DND-41 (cell line): ENCODE data around the gene EVC2.

Experiments
- ATAC-seq: fragments of 200-7000 bp; cut with Tn5 transposase; 3 replicates; pipeline ENCODE4 v1.9.1; 2021; ENCODE audit warnings: low read depth; ENCODE audit not compliant: insufficient read depth
- DNase-seq: peaks from one replicate; pipeline ENCODE4 v3.0.0-alpha.2; 2020
- H2AFZ ChIP-seq: 2 replicates; pipeline ENCODE4 v1.6.0; 2012; ENCODE audit warnings: low read depth, low read length
- H3K27ac ChIP-seq: 2 replicates; pipeline ENCODE4 v1.5.1; 2012; ENCODE audit warnings: low read length, inconsistent platforms
- H3K27me3 ChIP-seq: fragments of 200-600 bp; sonication (generic); 2 replicates; pipeline ENCODE4 v1.6.0; 2012; ENCODE audit warnings: low read length, mild to moderate bottlenecking, inconsistent platforms; ENCODE audit not compliant: insufficient read depth, poor library complexity
- H3K36me3 ChIP-seq: 2 replicates; pipeline ENCODE4 v1.5.1; 2012; ENCODE audit warnings: low read length, inconsistent platforms; ENCODE audit not compliant: insufficient read depth
- H3K4me1 ChIP-seq: 2 replicates; pipeline ENCODE4 v1.5.1; 2012; ENCODE audit warnings: mild to moderate bottlenecking, low read length; ENCODE audit not compliant: insufficient read depth
- H3K4me2 ChIP-seq: 2 replicates; pipeline ENCODE4 v1.6.0; 2012; ENCODE audit warnings: mild to moderate bottlenecking, moderate library complexity, low read length, inconsistent platforms; ENCODE audit not compliant: insufficient read depth
- H3K4me3 ChIP-seq, 2 experiments: fragments of 200-600 bp in 1 of 2; shearing (Covaris generic) in 1 of 2; 2 replicates each; pipeline ENCODE4 v1.5.1; 2012 to 2016; ENCODE audit warnings: inconsistent platforms in 2 of 2, low read length in 2 of 2, mild to moderate bottlenecking in 2 of 2, low read depth in 1 of 2, moderate library complexity in 1 of 2
- H3K79me2 ChIP-seq: 2 replicates; pipeline ENCODE4 v1.6.0; 2012; ENCODE audit warnings: low read length, inconsistent platforms; ENCODE audit not compliant: insufficient read depth
- H3K9ac ChIP-seq: 2 replicates; pipeline ENCODE4 v1.6.0; 2012; ENCODE audit warnings: low read depth, mild to moderate bottlenecking, inconsistent platforms, low read length, moderate library complexity
- H3K9me3 ChIP-seq: 2 replicates; pipeline ENCODE4 v1.5.1; 2012; ENCODE audit warnings: low read length, moderate library complexity, mild to moderate bottlenecking, inconsistent platforms; ENCODE audit not compliant: insufficient read depth, severe bottlenecking
- H4K20me1 ChIP-seq: 2 replicates; pipeline ENCODE4 v1.6.0; 2012; ENCODE audit warnings: low read length; ENCODE audit not compliant: insufficient read depth
- EZH2 ChIP-seq: IDR thresholded peaks from 3 replicates; pipeline ENCODE4 v1.6.1; 2012; ENCODE audit warnings: borderline replicate concordance, low read depth, mild to moderate bottlenecking, moderate library complexity, low read length, inconsistent platforms; ENCODE audit not compliant: severe bottlenecking
- TF ChIP-seq, protein P1 (sequence below): IDR thresholded peaks from 2 replicates; pipeline ENCODE4 v1.5.1; 2012; ENCODE audit warnings: borderline replicate concordance, low read length, moderate library complexity, mild to moderate bottlenecking; ENCODE audit not compliant: poor library complexity, severe bottlenecking; ENCODE audit errors: extremely low read depth

Gene EVC2

DNA sequence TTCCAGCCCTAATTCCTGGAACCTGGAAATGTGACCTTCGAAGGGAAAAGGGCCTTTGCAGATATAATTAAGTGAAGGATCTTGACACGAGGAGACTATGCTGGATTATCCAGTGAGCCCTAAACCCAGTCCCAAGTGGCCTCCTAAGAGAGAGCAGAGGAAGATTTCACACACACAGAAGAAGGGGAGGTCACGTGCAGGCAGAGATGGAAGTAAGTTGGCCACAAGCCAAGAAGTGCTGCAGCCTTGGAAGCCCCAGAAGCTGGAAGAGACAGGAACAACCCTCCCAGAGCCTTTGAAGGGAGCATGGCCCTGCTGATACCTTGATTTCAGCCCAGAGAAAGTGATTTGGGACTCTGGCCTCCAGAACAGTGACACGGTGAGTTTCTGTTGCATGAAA, 51.9 kb downstream of the EVC2 start:
- Histone ChIP-seq H3K4me1 (no peaks in the 10 kb centered on the region), H3K4me2 (no peak overlapping the region), H3K27ac (no peak overlapping the region), H3K36me3 (no peaks in the 10 kb centered on the region), H3K9ac (no peak overlapping the region), H3K79me2 (no peaks in the 10 kb centered on the region), H2AFZ (no peak overlapping the region), H4K20me1 (no peaks in the 10 kb centered on the region), H3K9me3 (peaks cover 2% of the 10 kb centered on the region), H3K4me3 (no peak overlapping the region), H3K27me3 (no peaks in the 10 kb centered on the region)
- DNase-seq (no peak), ATAC-seq (no peak)
- TF ChIP-seq EZH2, result no peak
- TF ChIP-seq, protein P1, sequence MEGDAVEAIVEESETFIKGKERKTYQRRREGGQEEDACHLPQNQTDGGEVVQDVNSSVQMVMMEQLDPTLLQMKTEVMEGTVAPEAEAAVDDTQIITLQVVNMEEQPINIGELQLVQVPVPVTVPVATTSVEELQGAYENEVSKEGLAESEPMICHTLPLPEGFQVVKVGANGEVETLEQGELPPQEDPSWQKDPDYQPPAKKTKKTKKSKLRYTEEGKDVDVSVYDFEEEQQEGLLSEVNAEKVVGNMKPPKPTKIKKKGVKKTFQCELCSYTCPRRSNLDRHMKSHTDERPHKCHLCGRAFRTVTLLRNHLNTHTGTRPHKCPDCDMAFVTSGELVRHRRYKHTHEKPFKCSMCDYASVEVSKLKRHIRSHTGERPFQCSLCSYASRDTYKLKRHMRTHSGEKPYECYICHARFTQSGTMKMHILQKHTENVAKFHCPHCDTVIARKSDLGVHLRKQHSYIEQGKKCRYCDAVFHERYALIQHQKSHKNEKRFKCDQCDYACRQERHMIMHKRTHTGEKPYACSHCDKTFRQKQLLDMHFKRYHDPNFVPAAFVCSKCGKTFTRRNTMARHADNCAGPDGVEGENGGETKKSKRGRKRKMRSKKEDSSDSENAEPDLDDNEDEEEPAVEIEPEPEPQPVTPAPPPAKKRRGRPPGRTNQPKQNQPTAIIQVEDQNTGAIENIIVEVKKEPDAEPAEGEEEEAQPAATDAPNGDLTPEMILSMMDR, result no peak

DNA sequence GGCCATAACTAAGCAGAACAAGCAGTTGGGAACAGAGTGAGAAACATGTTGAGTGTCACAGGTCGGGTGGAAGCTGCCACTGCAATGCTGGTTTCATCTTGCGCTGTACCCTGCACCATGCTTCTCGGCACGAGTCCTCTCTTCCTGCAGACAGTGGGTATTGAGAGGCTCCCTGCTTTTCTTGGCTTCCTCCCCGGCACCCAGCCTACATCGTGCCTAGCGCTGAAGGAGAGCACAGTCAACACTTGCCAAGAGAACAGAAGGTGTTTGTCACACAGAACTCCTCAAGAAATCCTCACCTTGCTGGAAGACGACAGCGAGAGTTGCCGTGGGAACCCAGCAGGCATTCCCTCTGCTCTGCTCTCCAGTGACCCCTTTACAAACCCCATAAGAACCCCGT, 53.6 kb downstream of the EVC2 start:
- H2AFZ ChIP-seq, result no peak overlapping the region
- H3K36me3 ChIP-seq, result no peaks in the 10 kb centered on the region
- ATAC-seq (no peak), DNase-seq (no peak)
- H3K4me3 ChIP-seq, result no peak overlapping the region
- H3K27me3 ChIP-seq, result no peaks in the 10 kb centered on the region
- no peaks in the 10 kb centered on the region for H3K4me1 ChIP-seq
- H3K4me2 ChIP-seq, result no peak overlapping the region
- H3K9me3 ChIP-seq, result no peaks in the 10 kb centered on the region
- no peaks in the 10 kb centered on the region for H4K20me1 ChIP-seq
- no peak overlapping the region for H3K27ac ChIP-seq
- H3K79me2 ChIP-seq, result no peaks in the 10 kb centered on the region
- TF ChIP-seq, protein P1, result no peak
- no peak for TF ChIP-seq EZH2
- no peak overlapping the region for H3K9ac ChIP-seq

DNA sequence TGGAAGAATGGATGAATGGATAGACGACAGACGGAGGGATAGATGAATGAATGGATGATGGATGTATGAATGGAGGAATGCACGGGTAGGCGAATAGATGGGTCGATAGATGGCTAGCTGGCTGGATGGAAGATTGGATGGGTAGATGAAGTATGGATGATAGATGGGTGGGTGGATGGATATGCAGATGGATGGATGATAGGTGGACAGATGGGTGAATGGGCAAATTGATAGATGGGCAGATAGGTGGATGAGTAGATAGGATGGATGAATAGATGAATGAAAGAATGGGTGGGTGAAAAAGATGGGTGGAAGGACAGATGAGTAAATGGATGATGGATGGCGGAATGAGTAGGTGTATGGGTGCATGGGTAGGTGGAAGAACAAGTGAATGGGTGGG, 57.3 kb downstream of the EVC2 start:
- Histone ChIP-seq H3K9me3 (no peaks in the 10 kb centered on the region), H3K4me3 (no peak overlapping the region), H3K9ac (no peak overlapping the region), H3K4me2 (no peak overlapping the region), H4K20me1 (no peaks in the 10 kb centered on the region), H2AFZ (no peak overlapping the region), H3K27ac (no peak overlapping the region), H3K79me2 (no peaks in the 10 kb centered on the region), H3K27me3 (no peaks in the 10 kb centered on the region), H3K36me3 (no peaks in the 10 kb centered on the region), H3K4me1 (no peaks in the 10 kb centered on the region)
- no peak for ATAC-seq
- TF ChIP-seq, protein P1, result no peak
- no peak for TF ChIP-seq EZH2
- no peak for DNase-seq

DNA sequence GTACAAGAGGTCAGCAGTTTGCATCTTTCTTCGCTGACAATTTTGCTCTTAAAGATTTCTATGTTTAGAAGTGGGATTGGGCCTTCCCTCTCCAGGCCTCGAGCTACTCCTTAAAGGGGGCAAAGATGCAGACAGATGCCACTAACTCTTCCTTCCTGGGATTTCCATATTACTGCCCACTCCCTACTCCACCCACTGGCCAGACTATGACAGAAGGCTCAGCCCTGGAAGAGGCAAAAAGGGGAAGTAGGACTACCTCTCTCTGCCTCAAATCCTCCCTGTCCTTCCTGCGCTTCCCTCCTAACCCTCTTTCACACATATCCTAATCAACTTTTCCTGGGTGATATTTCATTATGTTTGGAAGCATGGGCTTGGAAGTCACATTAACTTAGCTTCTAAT, 58.3 kb downstream of the EVC2 start:
- no peak for DNase-seq
- Histone ChIP-seq H2AFZ (no peak overlapping the region), H3K27me3 (no peaks in the 10 kb centered on the region), H3K36me3 (no peaks in the 10 kb centered on the region), H3K9me3 (no peaks in the 10 kb centered on the region), H3K4me1 (no peaks in the 10 kb centered on the region), H3K4me2 (no peak overlapping the region), H3K9ac (no peak overlapping the region), H4K20me1 (no peaks in the 10 kb centered on the region), H3K79me2 (no peaks in the 10 kb centered on the region), H3K4me3 (no peak overlapping the region), H3K27ac (no peak overlapping the region)
- no peak for TF ChIP-seq EZH2
- TF ChIP-seq, protein P1, result no peak
- no peak for ATAC-seq
